LNCaP clone FGC (cell line): ENCODE data around the gene PTEN.

Experiments used
- DNase-seq: peaks from one replicate; pipeline ENCODE4 v3.0.0-alpha.2; 2011; ENCODE audit warnings: low read depth
- H3K4me3 ChIP-seq: 2 replicates; pipeline ENCODE4 v1.5.1; 2011; ENCODE audit warnings: mild to moderate bottlenecking, low read depth, low read length, control low read depth
- CTCF ChIP-seq: IDR thresholded peaks from 2 replicates; pipeline ENCODE4 v1.5.1; 2012; ENCODE audit warnings: mild to moderate bottlenecking; ENCODE audit not compliant: control insufficient read depth, insufficient read depth; ENCODE audit errors: extremely low read depth

The PTEN gene

GRCh38 chr10:87942884-87943527, 79.6 kb downstream of the PTEN start:
- no peak for DNase-seq
- no peak overlapping the region for H3K4me3 ChIP-seq
- TF ChIP-seq CTCF, result no peak

GRCh38 chr10:87945984-87946383, 82.6 kb downstream of the PTEN start:
- no peak for DNase-seq
- no peak for TF ChIP-seq CTCF
- H3K4me3 ChIP-seq, result no peak overlapping the region

- no peak overlapping the region for H3K4me3 ChIP-seq
- TF ChIP-seq CTCF, result no peak
- no peak for DNase-seq
Measured at GRCh38 chr10:87952612-87953011, 89.2 kb downstream of the PTEN start.

GRCh38 chr10:87956055-87956454, 92.6 kb downstream of the PTEN start:
- no peak overlapping the region for H3K4me3 ChIP-seq
- TF ChIP-seq CTCF, result no peak
- no peak for DNase-seq

GRCh38 chr10:87957702-87958101, 94.3 kb downstream of the PTEN start:
- H3K4me3 ChIP-seq, result no peak overlapping the region
- TF ChIP-seq CTCF, result no peak
- no peak for DNase-seq

- TF ChIP-seq CTCF, result no peak
- peak; percentile 38 for DNase-seq
- H3K4me3 ChIP-seq, result peak overlapping the region; percentile 7; the same call in 1 of the 2 replicates
Measured at GRCh38 chr10:87960230-87960629, 96.8 kb downstream of the PTEN start.

- TF ChIP-seq CTCF, result no peak
- peak overlapping the region; percentile 21; the same call in 1 of the 2 replicates for H3K4me3 ChIP-seq
- peak; percentile 39 for DNase-seq
Measured at GRCh38 chr10:87961314-87961713, 97.9 kb downstream of the PTEN start.
